ENCODE data around the gene TEX36.
"Not testable (repeated sequence)": the region's sequence is repeated elsewhere in the genome, so short reads cannot be mapped to it uniquely, and the experiment has no call there.

TEX36 gene

DNA sequence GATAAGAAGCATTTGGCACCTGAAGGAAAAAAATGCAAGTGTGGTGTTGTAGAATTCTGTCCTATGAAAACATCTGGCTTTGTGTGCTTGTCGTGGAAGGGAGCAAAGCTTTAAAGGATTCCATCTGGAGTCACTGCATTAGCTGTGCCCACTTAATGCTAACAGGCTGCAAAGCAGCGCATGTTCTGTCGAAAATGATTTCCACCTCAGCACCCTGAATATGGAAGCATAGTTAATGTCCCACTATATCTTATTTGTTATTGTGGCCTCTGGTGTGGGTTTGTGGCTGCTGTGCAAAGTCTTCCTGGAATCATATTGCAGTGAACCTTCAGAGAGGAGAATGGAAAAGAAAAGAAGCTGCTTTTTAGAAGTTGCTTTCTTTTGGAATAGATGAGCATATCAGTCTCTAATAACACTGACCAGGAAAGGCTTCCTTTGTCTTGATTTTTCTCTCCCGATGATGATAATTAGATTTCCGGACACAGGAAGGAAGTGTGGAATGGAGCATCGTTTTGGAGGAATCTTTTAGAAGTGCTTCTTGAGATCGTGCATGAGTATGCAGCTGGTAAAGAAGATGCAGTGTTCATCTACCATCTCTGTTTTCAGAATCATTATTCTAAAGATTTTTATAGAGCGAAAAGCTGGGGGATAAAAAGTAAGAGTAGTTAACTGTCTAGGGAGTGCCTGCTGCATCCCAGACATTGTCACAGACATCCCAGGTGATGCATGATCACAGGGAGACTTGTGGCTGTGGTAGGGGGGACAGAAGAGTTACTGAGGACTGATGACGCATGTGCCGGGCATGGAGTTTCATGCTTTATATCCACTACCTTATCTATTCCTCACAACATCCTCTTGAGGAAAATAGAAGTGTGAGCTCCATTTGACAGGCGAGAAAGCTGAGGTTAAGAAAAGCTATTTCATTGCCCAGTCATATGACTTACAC is 54.6 kb downstream of the TEX36 start:
- no peak for DNase-seq

DNA sequence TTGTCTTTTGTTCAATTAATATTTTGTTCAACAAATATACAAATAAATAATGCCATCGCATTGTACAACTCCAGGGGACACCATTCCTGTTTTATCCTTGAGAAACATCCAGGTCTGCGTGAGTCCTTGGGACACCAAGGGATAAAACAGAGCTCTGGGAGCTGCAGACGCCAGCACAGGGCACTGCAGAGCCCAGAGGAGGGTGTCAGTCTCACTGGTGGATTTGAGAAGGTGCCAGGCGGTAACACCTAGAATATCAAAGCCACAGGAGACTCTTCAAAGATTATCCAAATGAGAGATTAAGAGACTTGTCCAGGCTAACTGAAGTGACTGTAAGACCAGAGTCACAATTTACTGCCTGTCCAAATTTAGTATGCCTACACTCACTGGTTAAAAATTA is 55.3 kb downstream of the TEX36 start:
- no peak for DNase-seq

DNA sequence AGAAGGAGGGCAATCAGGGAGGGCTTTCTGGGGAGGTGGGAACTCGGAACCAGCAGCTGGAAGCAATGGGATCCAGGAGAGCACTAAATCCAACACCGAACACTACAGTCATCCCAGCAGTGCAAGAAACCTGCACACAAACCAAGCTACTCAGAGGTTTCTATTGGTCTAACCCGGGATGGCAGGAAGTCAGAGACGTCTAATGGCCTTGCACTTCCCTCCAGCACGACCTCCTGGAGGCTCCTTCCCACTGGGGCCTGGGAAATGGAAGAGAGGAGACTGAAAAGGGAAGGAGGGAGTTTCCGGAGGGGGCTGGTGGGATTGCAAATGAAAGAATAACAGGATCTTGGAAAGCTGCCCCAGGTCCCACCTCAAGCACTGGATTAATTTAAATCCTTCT is 56.3 kb downstream of the TEX36 start:
- DNase-seq: no peak

DNA sequence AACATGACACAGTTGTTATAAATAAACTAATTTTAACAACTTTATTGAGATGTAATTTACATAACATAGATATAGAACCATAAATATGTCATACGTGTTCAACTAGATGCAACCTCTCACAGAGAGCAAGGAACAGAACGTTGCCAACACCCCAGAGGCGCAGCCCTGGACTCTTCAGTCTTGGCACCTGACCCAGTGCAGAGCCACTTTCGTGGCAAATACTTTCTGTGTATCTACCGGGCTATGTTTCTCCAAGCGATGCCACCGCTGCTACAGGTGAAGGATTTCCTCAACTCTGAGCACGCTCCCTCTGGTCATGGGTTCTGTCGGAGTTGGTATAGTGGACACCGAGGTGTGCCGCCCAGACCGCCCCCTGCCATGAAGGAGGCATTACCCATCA is 57.4 kb downstream of the TEX36 start:
- DNase-seq: no peak

DNA sequence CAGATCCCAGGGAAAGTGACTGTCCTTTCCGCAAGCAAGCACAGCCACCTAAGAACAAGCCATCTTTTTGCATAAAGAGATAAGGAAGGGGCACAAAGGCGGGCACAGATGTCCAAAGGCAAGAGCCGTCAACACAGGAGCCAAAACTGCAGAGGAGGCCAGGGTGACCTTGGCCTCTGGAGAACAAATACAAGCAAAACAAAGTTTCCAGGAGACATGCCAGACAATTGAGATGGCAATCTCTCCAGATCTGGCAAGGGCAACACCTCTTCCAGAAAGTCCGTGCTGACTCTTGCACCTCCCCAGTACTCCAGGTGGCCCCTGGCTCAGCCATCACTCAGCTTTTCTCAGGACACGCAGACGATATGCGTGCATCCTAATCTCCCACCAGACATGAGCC is 58.2 kb downstream of the TEX36 start:
- DNase-seq: no peak

DNA sequence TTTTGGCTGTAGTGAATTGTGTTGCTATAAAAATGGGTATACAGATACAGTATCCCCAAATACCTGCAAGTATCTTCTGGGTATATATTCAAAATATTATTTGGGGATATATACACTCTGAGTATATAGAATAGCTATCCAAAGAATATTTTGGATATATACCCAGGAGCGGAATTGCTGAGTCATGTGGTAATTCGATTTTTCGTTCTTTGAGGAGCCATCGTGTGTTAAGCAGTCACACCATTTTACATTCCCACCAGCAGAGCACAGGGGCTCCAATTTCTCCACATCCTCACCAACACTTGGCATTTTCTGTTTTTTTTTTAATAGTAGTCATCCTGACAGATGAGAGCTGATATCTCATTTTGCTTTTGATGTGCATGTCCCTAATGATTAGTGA is 61.9 kb downstream of the TEX36 start:
- DNase-seq: no peak

DNA sequence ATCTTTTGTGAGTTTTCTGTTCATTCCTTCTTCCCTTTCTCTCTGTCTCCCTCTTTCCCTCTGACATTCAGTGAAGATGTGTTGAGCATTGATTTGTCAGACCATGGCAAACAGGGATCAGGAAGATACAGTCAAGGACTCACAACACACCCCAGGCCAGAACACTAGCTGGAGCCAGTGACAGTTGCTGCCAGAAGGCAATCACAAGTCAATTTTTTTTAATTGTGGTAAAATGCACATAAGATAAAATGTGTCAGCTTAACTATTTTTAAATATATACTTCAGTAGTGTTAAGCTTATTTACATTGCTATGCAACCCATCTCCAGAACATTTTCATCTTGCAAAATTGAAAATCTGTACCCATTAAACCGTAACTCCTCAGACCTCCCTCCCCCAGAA is 62.6 kb downstream of the TEX36 start:
- DNase-seq: no peak

DNA sequence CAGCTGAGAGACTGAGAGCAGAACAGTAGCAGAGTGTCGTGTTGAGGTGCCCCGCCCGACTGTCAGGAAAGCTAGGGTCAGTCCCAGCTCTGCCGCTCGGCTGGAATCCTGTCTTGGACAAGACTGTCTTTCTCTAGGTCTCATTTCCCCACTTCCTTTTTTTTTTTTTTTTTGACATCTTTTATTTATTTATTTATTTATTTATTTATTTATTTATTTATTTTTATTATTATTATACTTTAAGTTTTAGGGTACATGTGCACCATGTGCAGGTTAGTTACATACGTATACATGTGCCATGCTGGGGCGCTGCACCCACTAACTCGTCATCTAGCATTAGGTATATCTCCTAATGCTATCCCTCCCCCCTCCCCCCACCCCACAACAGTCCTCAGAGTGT is 69.9 kb downstream of the TEX36 start:
- not testable (repeated sequence) for DNase-seq

DNA sequence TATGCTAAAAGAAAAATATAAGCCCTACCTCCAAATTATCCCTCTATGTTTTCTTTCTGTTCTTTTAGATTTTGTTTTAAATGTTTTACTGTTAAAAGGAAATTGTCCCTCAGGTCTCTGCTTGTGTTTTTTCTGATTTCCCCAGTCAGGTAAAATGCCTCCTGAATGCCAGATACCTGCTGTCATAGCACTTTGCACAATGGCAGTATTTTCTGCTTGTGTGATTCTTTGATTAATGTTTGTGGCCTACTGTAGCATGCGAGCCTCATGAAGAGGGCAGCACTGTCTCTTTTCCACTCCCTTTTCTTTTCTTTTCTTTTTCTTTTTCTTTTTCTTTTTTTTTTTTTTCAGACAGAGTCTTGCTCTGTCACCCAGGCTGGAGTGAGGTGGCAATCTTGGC is 71.2 kb downstream of the TEX36 start:
- DNase-seq: no peak

DNA sequence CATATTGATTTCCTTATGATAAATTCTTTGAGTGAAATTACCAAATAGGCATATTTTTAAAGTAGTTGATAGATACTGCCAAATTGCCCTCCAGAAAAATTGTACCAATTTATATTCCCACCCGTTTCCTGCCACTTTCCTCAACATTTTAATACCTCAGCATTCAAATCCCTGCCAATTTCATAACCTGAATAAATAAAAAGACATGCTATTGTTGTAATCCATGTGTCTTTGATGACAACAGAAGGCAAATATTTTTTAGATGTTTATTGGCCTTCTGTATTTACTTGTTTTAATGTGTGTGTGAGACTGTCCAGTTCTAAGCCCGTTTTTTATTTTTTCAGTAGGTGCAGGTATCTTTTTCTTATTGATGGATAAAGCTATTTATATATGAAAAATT is 71.7 kb downstream of the TEX36 start:
- DNase-seq: no peak

DNA sequence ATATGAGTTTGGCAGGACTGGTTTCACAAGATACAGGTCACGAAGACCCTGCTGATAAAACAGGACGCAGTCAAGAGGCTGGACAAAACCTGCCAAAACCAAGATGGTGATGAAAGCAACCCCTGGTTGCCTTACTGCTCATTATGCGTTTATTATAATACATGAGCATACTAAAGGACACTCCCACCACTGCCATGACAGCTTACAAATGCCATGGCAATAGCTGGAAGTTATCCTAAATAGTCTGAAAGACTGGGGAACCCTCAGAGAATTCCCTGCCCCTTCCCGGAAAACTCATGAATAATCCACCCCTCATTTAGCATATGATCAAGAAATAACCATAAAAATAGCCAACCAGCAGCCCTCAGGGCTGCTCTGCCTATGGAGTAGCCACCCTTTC is 73.1 kb downstream of the TEX36 start:
- DNase-seq: no peak

DNA sequence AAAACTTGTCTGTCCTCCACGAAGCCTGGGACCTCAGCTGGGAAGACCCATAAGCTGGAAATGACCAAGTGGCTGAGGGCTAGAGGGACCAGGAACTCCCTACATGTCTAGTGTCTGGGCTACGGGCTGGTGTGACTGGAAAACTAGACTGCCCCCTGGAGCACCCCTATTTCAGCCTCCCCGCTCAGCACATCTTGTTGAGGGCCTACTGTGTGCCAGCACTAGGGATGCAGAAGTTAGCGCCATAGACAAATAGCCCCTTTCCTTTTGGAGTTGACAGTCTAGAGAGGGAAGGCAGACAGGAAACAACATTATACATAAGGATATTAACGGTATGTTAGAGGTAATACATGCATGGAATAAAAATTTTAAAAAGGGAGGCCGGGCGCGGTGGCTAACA is 74.5 kb downstream of the TEX36 start:
- no peak for DNase-seq

DNA sequence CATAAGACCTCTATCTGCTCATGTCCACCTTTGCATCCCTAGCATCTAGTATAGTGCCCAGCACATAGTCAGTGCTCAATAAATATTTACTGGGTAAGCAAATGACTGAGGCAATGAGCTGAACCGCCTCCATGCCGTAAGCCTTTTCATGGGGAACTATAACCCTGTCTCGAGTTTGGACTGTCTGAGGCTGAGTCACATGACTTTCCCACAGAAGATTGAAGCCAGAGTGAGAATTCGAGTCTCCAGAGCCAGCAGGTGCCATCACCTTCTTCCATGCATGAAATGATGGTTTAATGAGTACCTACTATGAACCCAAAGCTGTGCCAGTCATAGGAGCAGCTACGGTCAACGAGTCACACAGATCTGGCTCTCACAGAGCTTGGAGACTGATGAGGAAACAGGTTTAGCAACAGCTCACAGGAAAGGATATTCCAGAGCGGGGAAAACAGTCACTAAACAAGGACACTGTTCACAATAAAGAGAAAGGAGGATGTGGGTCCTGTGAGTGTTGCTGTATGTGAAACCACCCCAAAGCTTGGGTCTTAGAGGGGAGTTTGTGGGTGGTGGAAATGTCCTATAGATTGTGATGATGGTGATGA is 75.2 kb downstream of the TEX36 start:
- no peak for DNase-seq

DNA sequence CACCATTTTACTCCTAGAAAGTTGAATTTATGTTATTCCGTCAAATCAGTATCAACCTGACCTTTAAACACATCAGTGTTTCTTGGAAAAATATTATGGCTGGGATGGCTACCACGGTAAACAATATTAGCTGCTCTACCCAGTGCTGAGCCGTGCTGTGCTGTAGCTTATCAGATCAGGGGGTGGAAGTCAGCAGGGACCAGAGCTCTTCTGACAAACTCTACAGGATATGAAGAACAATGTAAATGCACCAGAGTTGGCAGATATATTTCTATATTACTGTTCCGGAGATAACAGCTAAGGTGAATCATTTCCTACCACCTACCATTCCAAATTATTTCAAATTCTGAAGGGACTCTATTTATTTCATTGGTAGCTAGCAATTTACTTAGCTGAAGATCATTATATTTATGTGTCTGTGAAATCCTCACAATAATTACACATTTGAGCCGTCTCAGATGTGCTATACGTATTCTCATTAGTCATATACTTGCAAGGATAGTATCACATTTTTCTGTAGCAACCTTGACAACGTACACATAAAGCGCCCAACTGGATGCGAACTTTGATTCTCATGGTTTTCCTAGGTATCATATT is 76.5 kb downstream of the TEX36 start:
- no peak for DNase-seq

Measured in DMS79 treated with DMSO at 0.1 percent for 48 hours (cell line).